Measurements from ENCODE around the gene SENP1.
A peak's percentile ranks its signal among the peaks of the same experiment; 100 is the strongest.

SENP1 gene

DNA sequence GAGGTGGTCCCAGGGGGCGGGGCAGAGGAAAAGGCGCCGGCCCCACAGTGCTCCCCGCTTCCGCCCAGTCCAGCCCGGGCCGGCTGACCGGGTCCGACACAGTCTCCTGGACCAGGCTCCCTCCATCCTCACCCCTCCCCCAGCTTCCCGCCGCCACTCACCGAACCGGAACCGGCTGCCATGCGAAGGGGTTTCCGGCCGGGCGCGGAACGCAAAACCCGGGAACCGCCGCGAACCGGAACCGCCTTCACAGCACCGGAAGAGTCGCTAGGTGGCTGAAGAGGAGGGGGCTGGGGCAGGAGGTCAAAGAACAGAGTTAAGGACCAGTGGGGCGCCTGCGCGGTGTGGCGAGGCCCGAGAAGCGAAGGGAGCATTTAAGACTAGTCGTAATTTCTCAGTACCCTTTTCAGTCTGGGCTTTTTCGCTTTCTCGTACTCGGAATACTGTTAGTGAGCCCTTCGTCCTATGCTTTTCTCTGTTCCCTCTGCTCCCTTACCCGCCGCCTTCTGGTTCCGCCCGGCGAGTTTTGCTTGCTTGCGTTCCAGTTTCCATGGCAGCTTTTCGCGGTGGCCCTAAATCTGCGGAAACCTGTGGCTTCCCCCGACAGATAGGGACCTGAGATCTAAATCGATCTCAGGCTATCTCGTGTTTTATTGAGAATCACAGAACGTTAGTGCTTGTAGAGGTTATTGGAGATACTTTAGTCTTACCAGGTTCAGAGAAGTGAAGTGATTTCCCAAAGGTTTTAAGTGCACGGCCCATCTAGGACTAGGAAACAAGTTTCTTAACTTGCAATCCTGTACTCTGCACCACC, at the start of gene SENP1:
TSS of gene SENP1 (minus strand) at position 213 of the 814 bp plus-strand sequence. CDS start 4,607 bp downstream, outside the sequence.
- Histone ChIP-seq H3K4me1 (peaks cover 59% of the 10 kb centered on the region), H3K27ac (peak within 1 kb of the TSS; percentile 98), H3K9me3 (no peaks in the 10 kb centered on the region), H4K20me1 (0 out of 2 replicates have a peak, but pooled peaks cover 4% of the 10 kb centered on the region), H3K9ac (peak within 1 kb of the TSS; percentile 96), H3K36me3 (no peaks in the 10 kb centered on the region), H3K27me3 (no peaks in the 10 kb centered on the region), H3K4me2 (peak within 1 kb of the TSS; percentile 89), H3K4me3 (peak within 1 kb of the TSS; percentile 87)
- no peak for TF ChIP-seq Cebpa-rat (IDR thresholded peaks at IDR 0.05)

DNA sequence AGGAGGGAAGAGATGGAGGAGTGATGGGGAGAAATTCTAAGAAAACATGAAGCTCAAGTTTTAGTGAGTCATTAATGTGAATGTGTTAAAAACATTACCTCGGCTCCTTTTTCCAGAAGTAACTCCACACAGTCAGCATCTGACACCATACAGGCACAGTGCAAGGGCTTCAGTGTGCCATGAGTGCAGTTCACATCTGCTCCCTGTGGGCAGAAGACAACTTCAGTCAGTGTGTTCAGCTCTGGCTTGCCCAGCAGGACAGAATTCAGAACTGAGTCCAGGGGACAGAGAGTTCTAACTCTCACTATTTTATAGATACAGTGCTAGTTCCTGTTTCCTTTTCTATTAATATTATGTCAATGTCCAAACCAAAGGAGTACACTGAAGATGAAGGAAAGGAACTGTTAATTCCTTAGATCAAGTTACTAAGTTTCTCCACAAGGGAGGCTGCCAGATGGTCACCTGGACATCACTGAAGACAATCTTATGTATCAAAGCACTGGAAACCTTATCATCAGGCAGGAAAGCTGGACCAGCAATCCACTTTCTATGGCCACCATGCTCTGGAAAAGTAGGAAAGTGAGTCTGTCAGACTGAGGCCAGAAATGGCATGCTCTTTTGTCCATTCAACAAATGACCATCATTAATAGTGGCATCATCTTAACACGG, 45.4 kb upstream of the SENP1 start:
- H3K36me3 ChIP-seq: peaks cover 84% of the 10 kb centered on the region
- TF ChIP-seq Cebpa-rat (IDR thresholded peaks at IDR 0.05): no peak
- peaks cover 5% of the 10 kb centered on the region for H3K4me1 ChIP-seq
- H3K27ac ChIP-seq: no peak overlapping the region
- no peak overlapping the region for H3K4me3 ChIP-seq
- peaks cover 38% of the 10 kb centered on the region; the same call in 1 of the 2 replicates for H4K20me1 ChIP-seq
- H3K9me3 ChIP-seq: no peaks in the 10 kb centered on the region
- H3K9ac ChIP-seq: no peak overlapping the region
- H3K27me3 ChIP-seq: no peaks in the 10 kb centered on the region
- H3K4me2 ChIP-seq: no peak overlapping the region

DNA sequence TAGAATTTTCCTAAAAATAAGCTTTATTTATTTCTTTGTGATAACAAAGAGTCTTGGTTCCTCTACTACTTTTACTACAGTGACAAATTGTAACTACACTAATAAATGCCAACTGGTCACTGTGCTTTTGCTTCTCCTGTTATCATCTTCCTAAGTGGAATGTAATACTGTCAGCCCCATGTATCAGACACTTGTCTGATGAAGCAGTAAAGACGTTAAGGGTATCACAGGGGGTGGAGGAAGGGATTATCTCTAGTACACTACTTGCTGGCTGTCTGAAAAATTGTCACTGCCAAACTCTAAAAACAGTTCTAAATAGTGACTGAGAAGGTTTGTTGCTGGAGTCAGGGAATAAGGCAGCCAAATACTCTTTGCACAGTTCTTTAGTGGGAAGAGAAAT, 40.1 kb upstream of the SENP1 start:
- H3K36me3 ChIP-seq: peaks cover 100% of the 10 kb centered on the region
- no peaks in the 10 kb centered on the region for H3K27me3 ChIP-seq
- H3K4me1 ChIP-seq: no peaks in the 10 kb centered on the region
- H4K20me1 ChIP-seq: 0 out of 2 replicates have a peak, but pooled peaks cover 29% of the 10 kb centered on the region
- H3K9ac ChIP-seq: no peak overlapping the region
- H3K27ac ChIP-seq: no peak overlapping the region
- no peaks in the 10 kb centered on the region for H3K9me3 ChIP-seq
- no peak overlapping the region for H3K4me3 ChIP-seq
- TF ChIP-seq Cebpa-rat (IDR thresholded peaks at IDR 0.05): no peak
- H3K4me2 ChIP-seq: no peak overlapping the region

DNA sequence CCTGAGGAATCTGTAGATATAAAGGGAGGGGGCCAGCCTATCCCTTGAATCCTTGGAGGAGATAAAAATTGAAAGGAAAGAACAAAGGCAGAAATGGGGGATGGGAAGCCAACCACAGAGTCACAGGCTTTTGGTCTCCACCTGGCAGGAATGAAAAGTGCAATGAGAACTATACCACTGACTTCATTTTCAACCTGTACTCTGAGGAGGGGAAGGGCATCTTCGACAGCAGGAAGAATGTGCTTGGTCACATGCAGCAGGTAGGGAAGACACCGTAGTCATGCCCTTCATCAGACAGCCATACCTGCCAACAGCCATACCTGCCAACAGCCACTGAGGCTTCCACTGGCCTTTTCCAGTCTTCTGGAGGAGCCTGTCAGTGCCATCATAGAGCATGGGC, 38.0 kb upstream of the SENP1 start:
- H3K9me3 ChIP-seq: no peaks in the 10 kb centered on the region
- H3K4me2 ChIP-seq: no peak overlapping the region
- no peaks in the 10 kb centered on the region for H3K27me3 ChIP-seq
- TF ChIP-seq Cebpa-rat (IDR thresholded peaks at IDR 0.05): no peak
- no peak overlapping the region for H3K9ac ChIP-seq
- H3K4me1 ChIP-seq: no peaks in the 10 kb centered on the region
- H4K20me1 ChIP-seq: 0 out of 2 replicates have a peak, but pooled peaks cover 12% of the 10 kb centered on the region
- no peak overlapping the region for H3K27ac ChIP-seq
- peaks cover 100% of the 10 kb centered on the region for H3K36me3 ChIP-seq
- H3K4me3 ChIP-seq: no peak overlapping the region

GRCh38 chr12:48142818-48143674, 37.2 kb upstream of the SENP1 start:
- Histone ChIP-seq H3K36me3 (peaks cover 100% of the 10 kb centered on the region), H3K27me3 (no peaks in the 10 kb centered on the region), H3K27ac (no peak overlapping the region), H3K4me1 (no peaks in the 10 kb centered on the region), H3K9ac (no peak overlapping the region), H3K9me3 (no peaks in the 10 kb centered on the region), H3K4me3 (no peak overlapping the region), H4K20me1 (0 out of 2 replicates have a peak, but pooled peaks cover 3% of the 10 kb centered on the region), H3K4me2 (no peak overlapping the region)
- TF ChIP-seq Cebpa-rat (IDR thresholded peaks at IDR 0.05): no peak

- Histone ChIP-seq H3K27me3 (no peaks in the 10 kb centered on the region), H3K36me3 (peaks cover 100% of the 10 kb centered on the region), H3K4me1 (no peaks in the 10 kb centered on the region), H3K4me2 (no peak overlapping the region), H3K4me3 (no peak overlapping the region), H3K27ac (no peak overlapping the region), H3K9ac (no peak overlapping the region), H4K20me1 (no peaks in the 10 kb centered on the region), H3K9me3 (no peaks in the 10 kb centered on the region)
- no peak for TF ChIP-seq Cebpa-rat (IDR thresholded peaks at IDR 0.05)
Measured at GRCh38 chr12:48135027-48135426, 29.1 kb upstream of the SENP1 start.

DNA sequence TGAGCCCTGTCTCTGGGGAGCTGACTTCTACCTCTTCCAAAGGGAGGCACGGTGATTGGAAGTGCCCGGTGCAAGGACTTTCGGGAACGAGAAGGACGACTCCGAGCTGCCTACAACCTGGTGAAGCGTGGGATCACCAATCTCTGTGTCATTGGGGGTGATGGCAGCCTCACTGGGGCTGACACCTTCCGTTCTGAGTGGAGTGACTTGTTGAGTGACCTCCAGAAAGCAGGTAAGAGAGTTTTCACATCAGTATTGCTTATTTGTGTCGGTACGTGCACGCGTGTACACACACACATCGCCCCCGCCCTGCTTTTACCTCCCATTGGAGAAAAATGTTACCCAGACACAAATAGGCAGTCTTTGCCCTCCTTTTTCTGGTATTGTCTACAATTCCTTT, 26.9 kb upstream of the SENP1 start:
- Histone ChIP-seq H3K27me3 (no peaks in the 10 kb centered on the region), H3K4me3 (no peak overlapping the region), H3K4me2 (no peak overlapping the region), H3K36me3 (peaks cover 100% of the 10 kb centered on the region), H3K9ac (no peak overlapping the region), H3K27ac (no peak overlapping the region), H3K4me1 (no peaks in the 10 kb centered on the region), H3K9me3 (no peaks in the 10 kb centered on the region), H4K20me1 (no peaks in the 10 kb centered on the region)
- TF ChIP-seq Cebpa-rat (IDR thresholded peaks at IDR 0.05): no peak

GRCh38 chr12:48131517-48131916, 25.6 kb upstream of the SENP1 start:
- Histone ChIP-seq H3K4me2 (no peak overlapping the region), H4K20me1 (peaks cover 11% of the 10 kb centered on the region; the same call in 1 of the 2 replicates), H3K9me3 (no peaks in the 10 kb centered on the region), H3K4me3 (no peak overlapping the region), H3K9ac (no peak overlapping the region), H3K4me1 (no peaks in the 10 kb centered on the region), H3K27me3 (no peaks in the 10 kb centered on the region), H3K36me3 (peaks cover 100% of the 10 kb centered on the region), H3K27ac (no peak overlapping the region)
- no peak for TF ChIP-seq Cebpa-rat (IDR thresholded peaks at IDR 0.05)

- no peaks in the 10 kb centered on the region for H3K27me3 ChIP-seq
- H3K36me3 ChIP-seq: peaks cover 100% of the 10 kb centered on the region
- H3K9ac ChIP-seq: no peak overlapping the region
Measured at GRCh38 chr12:48129376-48129775, 23.5 kb upstream of the SENP1 start.

More at GRCh38 chr12:48129376-48129775, 23.5 kb upstream of the SENP1 start:
- no peak for TF ChIP-seq Cebpa-rat (IDR thresholded peaks at IDR 0.05)
- Histone ChIP-seq H3K27ac (no peak overlapping the region), H3K4me1 (no peaks in the 10 kb centered on the region), H3K9me3 (no peaks in the 10 kb centered on the region), H4K20me1 (peaks cover 19% of the 10 kb centered on the region; the same call in 1 of the 2 replicates), H3K4me3 (no peak overlapping the region), H3K4me2 (no peak overlapping the region)

All from BLaER1 (cell line).